Measurements from ENCODE around the gene ZNF502. TPM values are rescaled to one million over a fixed set of nuclear protein-coding genes. Genes with fewer than 3 reads are reported as not detected.
"Not testable (repeated sequence)": the region's sequence is repeated elsewhere in the genome, so short reads cannot be mapped to it uniquely, and the experiment has no call there.

ZNF502 gene
- total RNA-seq: 2.0 and 2.6 TPM in 2 replicates

DNA sequence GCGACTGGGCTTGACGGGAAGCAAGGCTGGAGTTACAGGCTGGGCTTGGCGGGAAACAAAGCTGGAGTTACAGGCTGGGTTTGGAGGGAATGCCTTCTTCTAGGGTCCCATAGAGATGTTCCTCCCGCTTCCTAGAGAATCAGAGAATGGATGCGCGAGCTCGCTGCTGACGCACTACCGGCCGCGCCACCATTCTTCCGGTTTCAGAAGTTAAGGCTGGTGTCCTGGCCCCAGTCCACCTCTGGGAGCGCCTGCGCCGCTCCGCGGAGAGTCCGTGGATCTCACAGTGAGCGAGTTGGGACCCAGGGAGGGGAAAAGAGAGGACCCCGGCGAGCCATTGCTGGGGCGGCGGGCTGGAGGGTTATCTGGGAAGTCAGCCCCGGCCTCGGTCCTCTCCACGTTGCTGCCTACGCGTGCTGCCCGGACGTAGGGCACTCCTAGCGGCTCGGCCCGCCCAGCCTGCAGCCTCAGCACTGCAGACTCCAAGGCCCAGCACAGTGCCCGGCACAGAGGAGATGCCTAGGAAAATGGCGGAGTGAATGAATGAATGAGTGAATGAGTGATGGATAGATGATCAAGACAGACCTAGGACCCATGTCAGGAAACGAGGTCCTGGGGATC, at the start of gene ZNF502:
ZNF502 (plus strand) TSS at position 206 of the 621 bp plus-strand sequence. CDS start 7,602 bp downstream, outside the sequence.
- peak; percentile 92 for DNase-seq (ENCODE audit: low read depth in 2 of 2)

DNA sequence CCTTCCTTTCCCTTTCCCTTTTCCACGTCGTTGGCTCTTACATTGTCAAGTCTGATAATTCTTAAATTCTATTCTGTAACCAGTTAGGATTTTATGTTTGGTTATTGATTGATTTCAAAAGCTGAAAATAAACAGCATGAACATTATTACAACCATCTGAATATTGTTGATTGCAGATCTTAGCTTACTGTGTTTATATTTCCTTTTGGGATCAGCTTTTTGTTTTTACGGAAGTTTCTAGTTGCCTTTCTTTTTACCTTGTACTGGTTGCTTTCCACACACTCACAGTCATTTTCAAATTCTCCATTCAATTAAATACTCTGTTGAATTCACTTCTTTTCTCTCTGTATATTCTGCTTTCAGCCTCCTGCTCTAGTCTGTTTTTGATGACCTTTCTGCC, 47.3 kb upstream of the ZNF502 start:
- no peak for DNase-seq (ENCODE audit: low read depth in 2 of 2)

DNA sequence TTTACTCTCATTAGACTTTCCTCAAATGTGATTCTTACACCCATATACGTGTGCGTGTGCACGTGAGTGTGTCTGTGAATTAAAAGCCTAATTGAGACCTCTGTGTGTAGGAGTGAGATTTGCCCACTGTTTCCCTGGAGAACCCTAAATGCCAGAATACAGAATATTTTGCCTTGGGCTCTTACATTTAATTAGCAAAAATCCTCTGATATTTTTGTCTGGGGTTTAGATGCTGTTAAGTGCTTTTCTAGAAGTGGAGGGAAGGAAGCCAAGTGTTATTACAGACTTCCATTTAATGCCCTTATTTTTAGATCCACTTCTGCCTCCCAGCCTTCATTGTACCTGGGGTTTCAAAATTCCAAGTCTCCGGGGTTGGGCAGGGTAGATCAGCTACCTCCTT, 46.1 kb upstream of the ZNF502 start:
- no peak for DNase-seq (ENCODE audit: low read depth in 2 of 2)

- DNase-seq (ENCODE audit: low read depth in 2 of 2): no peak
Observed at GRCh38 chr3:44669760-44670159, 42.7 kb upstream of the ZNF502 start.

GRCh38 chr3:44673466-44673865, 39.0 kb upstream of the ZNF502 start:
- not testable (repeated sequence) for DNase-seq (ENCODE audit: low read depth in 2 of 2)

GRCh38 chr3:44674211-44674610, 38.2 kb upstream of the ZNF502 start:
- DNase-seq (ENCODE audit: low read depth in 2 of 2): peak in 1 of 2 donors; percentile 42

DNA sequence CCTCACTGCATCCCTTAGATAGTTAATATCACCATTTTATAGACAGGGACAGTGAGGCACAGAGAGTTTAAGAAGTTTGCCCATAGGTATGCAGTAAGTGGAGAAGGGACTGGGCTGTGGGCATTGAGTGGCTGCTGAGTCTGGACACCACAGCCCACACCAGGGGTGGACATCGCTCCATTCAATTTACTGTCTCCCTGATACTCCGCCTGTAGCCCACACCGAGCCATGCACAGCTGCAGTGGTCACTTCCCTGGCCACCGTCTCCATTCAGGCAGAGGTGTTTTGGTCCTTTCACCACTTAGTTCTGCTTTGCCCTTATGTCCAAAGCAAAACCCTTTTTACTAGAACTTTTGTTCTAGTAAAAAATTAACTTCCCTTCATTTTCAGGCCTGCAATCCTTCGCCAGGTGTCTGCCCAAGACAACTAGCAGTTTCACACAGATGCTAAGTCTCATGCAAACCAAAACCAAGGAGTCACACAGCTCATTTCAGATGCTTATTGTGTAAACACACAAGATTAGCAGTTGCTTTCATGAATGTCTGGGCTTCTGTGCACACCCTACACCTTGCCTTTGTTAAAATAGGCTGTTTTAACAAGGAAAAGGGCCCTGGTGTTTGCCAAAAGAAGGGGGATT, 33.9 kb upstream of the ZNF502 start:
- DNase-seq (ENCODE audit: low read depth in 2 of 2): no peak

- DNase-seq (ENCODE audit: low read depth in 2 of 2): no peak
Observed at GRCh38 chr3:44680921-44681455, 31.5 kb upstream of the ZNF502 start.

DNA sequence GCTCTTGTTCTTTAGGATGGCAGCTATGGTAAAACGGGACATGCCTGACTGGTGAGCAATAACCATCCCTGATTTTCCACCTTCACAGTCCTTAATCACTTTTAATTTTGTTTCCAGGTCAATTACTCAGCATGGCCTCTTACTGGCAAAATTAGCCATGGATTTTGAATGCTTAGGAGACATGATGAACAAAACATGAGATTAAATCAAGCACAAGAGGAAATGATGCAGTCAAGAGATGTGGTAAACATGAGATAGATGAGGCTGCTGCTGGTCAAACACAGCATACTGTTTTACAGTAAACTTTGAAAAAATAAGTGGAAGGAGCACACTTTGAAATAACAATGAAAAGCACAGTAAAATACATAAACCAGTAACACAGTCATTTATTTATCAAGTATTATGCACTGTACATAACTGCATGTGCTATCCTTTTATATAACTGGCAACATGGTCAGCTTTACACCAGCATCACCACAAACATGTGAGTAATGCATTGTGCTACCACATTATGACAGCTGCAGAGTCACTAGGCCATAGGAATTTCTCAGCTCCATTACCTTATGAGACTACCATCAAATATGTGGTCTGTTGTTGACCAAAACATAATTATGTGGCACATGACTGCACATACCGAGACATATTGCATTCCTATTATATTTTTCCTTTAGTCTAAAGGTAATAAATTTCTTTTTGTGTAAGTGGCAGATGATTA, 30.1 kb upstream of the ZNF502 start:
- DNase-seq (ENCODE audit: low read depth in 2 of 2): peak in 1 of 2 donors; percentile 75

GRCh38 chr3:44685128-44685800, 27.2 kb upstream of the ZNF502 start:
- DNase-seq (ENCODE audit: low read depth in 2 of 2): peak; percentile 53 to 81

GRCh38 chr3:44687898-44688297, 24.6 kb upstream of the ZNF502 start:
- DNase-seq (ENCODE audit: low read depth in 2 of 2): no peak

- DNase-seq (ENCODE audit: low read depth in 2 of 2): peak in 1 of 2 donors; percentile 9
Observed at GRCh38 chr3:44721231-44722102, 9.0 kb downstream of the ZNF502 start.

DNA sequence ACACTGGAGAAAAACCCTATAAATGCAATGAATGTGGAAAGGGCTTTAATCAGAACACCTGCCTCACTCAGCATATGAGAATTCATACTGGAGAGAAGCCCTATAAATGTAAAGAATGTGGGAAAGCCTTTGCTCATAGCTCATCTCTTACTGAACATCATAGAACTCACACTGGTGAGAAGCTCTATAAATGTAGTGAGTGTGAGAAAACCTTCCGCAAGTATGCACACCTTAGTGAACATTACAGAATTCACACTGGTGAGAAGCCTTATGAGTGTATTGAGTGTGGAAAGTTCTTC, 9.6 kb downstream of the ZNF502 start:
- DNase-seq (ENCODE audit: low read depth in 2 of 2): no peak

DNA sequence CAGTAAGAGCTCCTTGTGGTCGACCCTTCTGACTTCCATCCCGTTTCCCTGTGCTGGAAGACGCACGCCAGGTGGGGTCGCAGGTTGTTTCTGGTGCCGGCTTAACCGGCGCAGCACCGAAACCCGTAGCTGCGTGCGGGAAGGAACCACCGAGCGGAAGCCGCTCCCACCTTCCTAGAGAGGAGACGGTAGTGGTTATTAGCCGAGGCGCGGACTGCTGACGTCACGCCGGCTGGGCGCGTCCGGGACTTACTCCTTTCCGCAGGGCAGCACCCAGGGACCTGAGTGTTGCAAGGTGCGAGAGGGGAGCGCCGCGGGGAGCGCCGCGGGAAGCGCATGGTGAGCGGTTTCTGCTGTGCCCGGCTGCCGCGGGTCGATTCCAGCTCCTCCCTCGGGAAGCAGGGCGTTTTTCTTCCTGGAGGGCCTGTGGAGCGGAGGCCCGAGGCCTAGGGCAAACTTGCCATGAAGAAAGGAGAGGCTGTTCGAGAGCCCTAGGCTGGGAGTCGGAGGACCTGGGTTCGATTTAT, 17.0 kb downstream of the ZNF502 start, which contains the start of gene ZNF501:
ZNF501 (plus strand) TSS at position 252 of the 527 bp plus-strand sequence. CDS start 4,787 bp downstream, outside the sequence.
- DNase-seq (ENCODE audit: low read depth in 2 of 2): peak; percentile 87 to 90

- no peak for DNase-seq (ENCODE audit: low read depth in 2 of 2)
Observed at GRCh38 chr3:44734646-44735168, 22.2 kb downstream of the ZNF502 start.

DNA sequence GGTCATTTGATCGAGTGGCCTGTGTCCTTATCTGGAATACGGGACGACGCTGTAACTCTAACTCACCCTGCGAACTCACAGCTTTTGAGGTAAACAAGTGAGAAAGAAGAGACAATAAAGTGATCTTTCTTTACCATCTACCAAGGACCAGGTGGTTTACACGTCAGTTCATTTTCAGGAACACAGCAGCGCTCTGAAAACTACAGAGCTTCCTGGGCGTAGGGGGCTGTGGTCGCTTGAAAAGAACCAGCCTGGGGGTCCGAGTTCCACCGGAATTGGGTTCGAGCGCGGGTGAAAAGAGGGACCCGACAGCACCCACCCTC, 48.6 kb downstream of the ZNF502 start:
- no peak for DNase-seq (ENCODE audit: low read depth in 2 of 2)

- DNase-seq (ENCODE audit: low read depth in 2 of 2): peak; percentile 97 to 98
Observed at GRCh38 chr3:44761424-44762169, 49.1 kb downstream of the ZNF502 start, which contains the start of the genes KIAA1143 and KIF15. Gene KIAA1143 (minus strand): TSS chr3:44761619. CDS start chr3:44761602, 17 bp downstream. Gene KIF15 (plus strand): TSS chr3:44761794. CDS start chr3:44761866, 72 bp downstream.

DNA sequence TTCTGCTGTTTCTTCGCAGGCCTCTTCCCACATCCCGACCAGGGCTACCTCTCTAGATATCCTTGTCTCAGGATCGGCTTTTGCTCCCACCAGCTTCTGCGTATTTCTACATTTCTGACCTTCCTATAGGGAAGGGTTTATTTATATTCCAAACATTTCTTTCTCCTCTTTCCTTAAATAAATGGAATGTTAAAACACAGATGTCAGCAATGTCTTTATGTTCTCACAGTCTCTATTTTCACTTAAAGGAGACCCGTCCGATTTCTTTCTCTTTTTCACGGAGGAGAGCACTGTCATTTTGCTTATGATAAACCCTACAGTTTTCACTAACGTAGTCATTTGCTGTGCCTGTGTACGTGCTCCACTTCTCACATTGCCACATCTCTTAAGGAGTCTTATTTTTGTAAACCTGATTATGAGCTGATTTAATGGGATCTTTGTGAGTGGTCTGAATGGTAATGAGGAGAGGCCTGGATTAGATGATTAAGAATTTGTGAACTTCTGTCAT, 49.8 kb downstream of the ZNF502 start:
- DNase-seq (ENCODE audit: low read depth in 2 of 2): peak; percentile 3

DNA sequence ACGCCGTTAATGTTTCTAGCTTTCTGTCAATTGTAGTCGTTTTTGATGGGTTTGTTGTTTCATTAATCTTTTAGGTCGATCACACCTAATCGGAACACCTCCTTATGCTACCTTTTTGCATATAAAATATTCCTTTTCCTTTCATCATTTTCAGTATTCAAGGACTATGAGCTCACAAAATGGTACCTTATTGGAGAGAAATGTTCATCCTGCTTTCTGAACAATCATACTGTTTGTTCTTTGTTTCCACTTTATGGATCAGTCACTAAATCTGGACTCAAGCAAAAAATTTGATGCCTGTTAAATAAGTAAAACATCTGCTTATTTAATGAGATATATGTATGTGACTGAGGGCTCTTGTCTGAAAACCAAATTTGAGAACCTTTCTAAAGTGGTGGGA, 50.2 kb downstream of the ZNF502 start:
- no peak for DNase-seq (ENCODE audit: low read depth in 2 of 2)

All from lung microvascular endothelial cell (primary cell).